ENCODE measurements around the gene FLYWCH2.

GRCh38 chr16:2858245-2859025 is 24.6 kb upstream of the FLYWCH2 start:
- TF ChIP-seq CTCF (IDR thresholded peaks at IDR 0.05) (peak in 2 of 4 experiments; percentile 51 to 64), POLR2AphosphoS5 (IDR thresholded peaks at IDR 0.05) (peak; percentile 76), POLR2A (IDR thresholded peaks at IDR 0.05) (no peak)

All from prostate gland (tissue), 2 donors.